ENCODE measurements around the gene PLPPR1.

DNA sequence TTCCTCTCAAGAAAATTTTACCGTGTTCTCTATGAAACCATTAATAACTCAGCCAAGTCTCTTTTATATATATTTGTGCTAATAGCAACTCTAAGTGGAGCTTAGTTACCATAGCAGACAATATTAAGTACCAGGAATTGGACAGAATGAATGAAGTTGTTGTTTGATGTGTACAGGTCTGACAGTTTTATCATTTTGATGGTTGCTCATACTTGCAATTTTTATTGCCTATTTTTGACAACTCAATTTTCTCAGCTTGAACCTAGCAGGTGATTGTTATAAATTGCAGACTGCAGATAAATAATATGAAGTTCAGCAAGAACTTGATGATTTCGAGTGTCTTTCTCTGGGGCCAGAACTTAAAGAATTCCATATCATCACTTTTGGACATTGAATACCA is 163.2 kb downstream of the PLPPR1 start:
- TF ChIP-seq, protein P1, sequence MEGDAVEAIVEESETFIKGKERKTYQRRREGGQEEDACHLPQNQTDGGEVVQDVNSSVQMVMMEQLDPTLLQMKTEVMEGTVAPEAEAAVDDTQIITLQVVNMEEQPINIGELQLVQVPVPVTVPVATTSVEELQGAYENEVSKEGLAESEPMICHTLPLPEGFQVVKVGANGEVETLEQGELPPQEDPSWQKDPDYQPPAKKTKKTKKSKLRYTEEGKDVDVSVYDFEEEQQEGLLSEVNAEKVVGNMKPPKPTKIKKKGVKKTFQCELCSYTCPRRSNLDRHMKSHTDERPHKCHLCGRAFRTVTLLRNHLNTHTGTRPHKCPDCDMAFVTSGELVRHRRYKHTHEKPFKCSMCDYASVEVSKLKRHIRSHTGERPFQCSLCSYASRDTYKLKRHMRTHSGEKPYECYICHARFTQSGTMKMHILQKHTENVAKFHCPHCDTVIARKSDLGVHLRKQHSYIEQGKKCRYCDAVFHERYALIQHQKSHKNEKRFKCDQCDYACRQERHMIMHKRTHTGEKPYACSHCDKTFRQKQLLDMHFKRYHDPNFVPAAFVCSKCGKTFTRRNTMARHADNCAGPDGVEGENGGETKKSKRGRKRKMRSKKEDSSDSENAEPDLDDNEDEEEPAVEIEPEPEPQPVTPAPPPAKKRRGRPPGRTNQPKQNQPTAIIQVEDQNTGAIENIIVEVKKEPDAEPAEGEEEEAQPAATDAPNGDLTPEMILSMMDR (conservative IDR thresholded peaks at IDR 0.05; ENCODE audit: low read depth, low read length), result no peak
- TF ChIP-seq SMC3 (IDR thresholded peaks at IDR 0.05; ENCODE audit: low read depth, low read length) (no peak), POLR2A (IDR thresholded peaks at IDR 0.05; ENCODE audit: low read depth, low read length) (no peak), NFE2L2 (IDR thresholded peaks at IDR 0.05; ENCODE audit: low read depth, low read length) (no peak), RCOR1 (IDR thresholded peaks at IDR 0.05; ENCODE audit: insufficient replicate concordance, low read length) (no peak), MXI1 (IDR thresholded peaks at IDR 0.05; ENCODE audit: borderline replicate concordance, low read depth, low read length) (no peak), CEBPB (IDR thresholded peaks at IDR 0.05; ENCODE audit: low read depth, low read length) (no peak), RFX5 (IDR thresholded peaks at IDR 0.05; ENCODE audit: low read depth, low read length) (no peak), BHLHE40 (IDR thresholded peaks at IDR 0.05; ENCODE audit: low read depth, low read length) (no peak), MAZ (IDR thresholded peaks at IDR 0.05; ENCODE audit: borderline replicate concordance, low read depth, low read length) (no peak), FOS (IDR thresholded peaks at IDR 0.05; ENCODE audit: low read depth, low read length) (no peak)
- TF ChIP-seq, protein P2, sequence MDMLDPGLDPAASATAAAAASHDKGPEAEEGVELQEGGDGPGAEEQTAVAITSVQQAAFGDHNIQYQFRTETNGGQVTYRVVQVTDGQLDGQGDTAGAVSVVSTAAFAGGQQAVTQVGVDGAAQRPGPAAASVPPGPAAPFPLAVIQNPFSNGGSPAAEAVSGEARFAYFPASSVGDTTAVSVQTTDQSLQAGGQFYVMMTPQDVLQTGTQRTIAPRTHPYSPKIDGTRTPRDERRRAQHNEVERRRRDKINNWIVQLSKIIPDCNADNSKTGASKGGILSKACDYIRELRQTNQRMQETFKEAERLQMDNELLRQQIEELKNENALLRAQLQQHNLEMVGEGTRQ (IDR thresholded peaks at IDR 0.05; ENCODE audit: low read depth, low read length), result no peak
- TF ChIP-seq, protein P3, sequence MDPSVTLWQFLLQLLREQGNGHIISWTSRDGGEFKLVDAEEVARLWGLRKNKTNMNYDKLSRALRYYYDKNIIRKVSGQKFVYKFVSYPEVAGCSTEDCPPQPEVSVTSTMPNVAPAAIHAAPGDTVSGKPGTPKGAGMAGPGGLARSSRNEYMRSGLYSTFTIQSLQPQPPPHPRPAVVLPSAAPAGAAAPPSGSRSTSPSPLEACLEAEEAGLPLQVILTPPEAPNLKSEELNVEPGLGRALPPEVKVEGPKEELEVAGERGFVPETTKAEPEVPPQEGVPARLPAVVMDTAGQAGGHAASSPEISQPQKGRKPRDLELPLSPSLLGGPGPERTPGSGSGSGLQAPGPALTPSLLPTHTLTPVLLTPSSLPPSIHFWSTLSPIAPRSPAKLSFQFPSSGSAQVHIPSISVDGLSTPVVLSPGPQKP (IDR thresholded peaks at IDR 0.05; ENCODE audit: borderline replicate concordance, low read depth, low read length), result no peak
